Neural cell (in vitro differentiated cells): ENCODE measurements around the gene PUM1.

Experiments
- CTCF ChIP-seq: fragments of 450-650 bp; IDR thresholded peaks from 2 replicates; pipeline ENCODE4 v1.5.1; 2014; ENCODE audit warnings: antibody characterized with exemption, mild to moderate bottlenecking, moderate library complexity; ENCODE audit not compliant: poor library complexity, severe bottlenecking
- EP300 ChIP-seq: fragments of 450-650 bp; conservative IDR thresholded peaks from 2 replicates; pipeline ENCODE4 v1.6.1; 2014; ENCODE audit warnings: antibody characterized with exemption, mild to moderate bottlenecking, moderate library complexity; ENCODE audit not compliant: poor library complexity, severe bottlenecking
- EZH2 ChIP-seq: fragments of 200-600, 300-800 bp; shearing (Covaris generic), sonication (generic); IDR thresholded peaks from 2 replicates; pipeline ENCODE4 v1.6.1; 2014; ENCODE audit warnings: antibody characterized with exemption, low read length, borderline replicate concordance, mild to moderate bottlenecking; ENCODE audit not compliant: insufficient read depth, poor library complexity, severe bottlenecking
- POLR2AphosphoS5 ChIP-seq: IDR thresholded peaks from 2 replicates; pipeline ENCODE4 v1.6.1; 2012
- RAD21 ChIP-seq: fragments of 450-650 bp; conservative IDR thresholded peaks from 2 replicates; pipeline ENCODE4 v1.6.1; 2014; ENCODE audit warnings: antibody characterized with exemption, mild to moderate bottlenecking, moderate library complexity
- REST ChIP-seq: IDR thresholded peaks from 2 replicates; pipeline ENCODE4 v1.6.1; 2012; ENCODE audit warnings: borderline replicate concordance
- SMC3 ChIP-seq: fragments of 450-650 bp; conservative IDR thresholded peaks from 2 replicates; pipeline ENCODE4 v1.6.1; 2014; ENCODE audit warnings: antibody characterized with exemption, mild to moderate bottlenecking, moderate library complexity; ENCODE audit not compliant: poor library complexity

GRCh38 chr1:30942326-30942963 lies 123.1 kb downstream of the PUM1 start:
- TF ChIP-seq CTCF (no peak), POLR2AphosphoS5 (no peak), REST (no peak), EP300 (no peak), EZH2 (no peak), SMC3 (no peak), RAD21 (no peak)
